ENCODE data around the gene HIVEP2. TPM values are rescaled to one million over a fixed set of nuclear protein-coding genes. Genes with fewer than 3 reads are reported as not detected.
A peak's percentile ranks its signal among the peaks of the same experiment; 100 is the strongest.

The HIVEP2 gene
- total RNA-seq, 5 donors from 2014 or later (not counting 1 experiment from before 2014, with no cell fraction given) = 71.4 to 81.4 (median 75.2) TPM

GRCh38 chr6:142750998-142751397, 194.0 kb downstream of the HIVEP2 start:
- H3K4me3 Mint-ChIP-seq = no peak overlapping the region
- H3K27ac Mint-ChIP-seq = peak overlapping the region in 1 of 2 donors; percentile 17
- H3K9me3 Mint-ChIP-seq = no peaks in the 10 kb centered on the region
- no peaks in the 10 kb centered on the region for H3K27me3 Mint-ChIP-seq
- Histone ChIP-seq H3K27ac (ENCODE audit: low read length) (peak overlapping the region; percentile 25), H3K4me1 (ENCODE audit: control insufficient read depth in 1 of 2, extremely low read depth in 1 of 2, insufficient read depth in 2 of 2, low read length in 2 of 2) (peaks cover 0 to 4% of the 10 kb centered on the region in 2 experiments), H3K36me3 (ENCODE audit: control insufficient read depth in 2 of 2, extremely low read depth in 1 of 2, insufficient read depth in 1 of 2, low read length in 1 of 2) (peaks cover 4 to 24% of the 10 kb centered on the region in 2 donors), H3K4me3 (ENCODE audit: control insufficient read depth in 1 of 2, extremely low read depth in 1 of 2, low read length in 1 of 2) (no peak overlapping the region), H3K9me3 (no peaks in the 10 kb centered on the region), H3K27me3 (replicated peaks in 1 of 2; ENCODE audit: control insufficient read depth in 2 of 2, extremely low read depth in 1 of 2, insufficient read depth in 2 of 2, low read length in 1 of 2) (no peaks in the 10 kb centered on the region)
- DNase-seq (no peak), ATAC-seq (replicated peaks in 1 of 4) (no peak)
- peaks cover 22 to 31% (median 28%) of the 10 kb centered on the region in 3 donors for H3K4me1 Mint-ChIP-seq
- ChIA-PET POLR2A (no interaction called here), CTCF (interaction anchor here in 1 of 2 donors (1.2 kb wide), 1 partner anchor 676 kb away, joined by 3 read pairs; no protein-coding TSS in a partner anchor)
- 33% methylated on average over 1 of the region's 1 CpG for WGBS (ENCODE audit: insufficient coverage)
- peaks cover 22% of the 10 kb centered on the region for H3K36me3 Mint-ChIP-seq

DNA sequence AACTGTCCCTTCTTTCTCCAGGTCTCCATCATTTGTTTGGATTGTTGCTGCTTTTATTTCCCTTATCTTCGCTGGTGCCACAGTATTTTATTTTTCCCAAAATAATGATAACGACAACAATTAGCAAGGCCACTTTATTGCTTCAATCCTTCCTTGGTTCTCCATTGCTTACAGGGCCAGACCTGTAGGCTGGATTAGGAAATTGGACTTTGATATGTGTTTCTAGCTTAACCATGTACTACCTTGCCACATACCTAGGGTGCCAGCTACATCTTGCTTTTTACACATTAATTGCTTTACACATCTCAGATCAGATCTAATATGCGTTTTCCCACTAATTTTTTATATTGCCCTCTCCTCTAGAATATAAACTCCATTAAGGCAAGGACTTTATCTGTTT, 195.4 kb downstream of the HIVEP2 start:
- no CpG with 5 or more reads among the region's 3 CpGs for WGBS (ENCODE audit: insufficient coverage)
- ATAC-seq (replicated peaks in 1 of 4) (no peak), DNase-seq (no peak)
- ChIA-PET POLR2A (interaction anchor here in 1 of 2 donors (0.8 kb wide), 1 partner anchor 14 kb away, joined by 3 read pairs; no protein-coding TSS in a partner anchor), CTCF (interaction anchor here (0.6 to 1.9 kb wide), 4 partner anchors 27 to 140 kb away, joined by 3 to 5 read pairs (median 4); no protein-coding TSS in a partner anchor)
- Mint-ChIP-seq H3K4me1 (peaks cover 13 to 22% (median 21%) of the 10 kb centered on the region in 3 donors), H3K27me3 (no peaks in the 10 kb centered on the region), H3K4me3 (no peak overlapping the region), H3K9me3 (no peaks in the 10 kb centered on the region), H3K36me3 (peaks cover 11% of the 10 kb centered on the region), H3K27ac (peak overlapping the region; percentile 9 to 16)
- peaks cover 0 to 4% of the 10 kb centered on the region in 2 experiments for H3K4me1 ChIP-seq (ENCODE audit: control insufficient read depth in 1 of 2, extremely low read depth in 1 of 2, insufficient read depth in 2 of 2, low read length in 2 of 2)
- no peak overlapping the region for H3K27ac ChIP-seq (ENCODE audit: low read length)
- no peak overlapping the region for H3K4me3 ChIP-seq (ENCODE audit: control insufficient read depth in 1 of 2, extremely low read depth in 1 of 2, low read length in 1 of 2)
- H3K27me3 ChIP-seq (replicated peaks in 1 of 2; ENCODE audit: control insufficient read depth in 2 of 2, extremely low read depth in 1 of 2, insufficient read depth in 2 of 2, low read length in 1 of 2) = no peaks in the 10 kb centered on the region
- H3K36me3 ChIP-seq (ENCODE audit: control insufficient read depth in 2 of 2, extremely low read depth in 1 of 2, insufficient read depth in 1 of 2, low read length in 1 of 2) = peaks cover 4 to 14% of the 10 kb centered on the region in 2 donors
- H3K9me3 ChIP-seq = no peaks in the 10 kb centered on the region

- Histone ChIP-seq H3K27me3 (replicated peaks in 1 of 2; ENCODE audit: control insufficient read depth in 2 of 2, extremely low read depth in 1 of 2, insufficient read depth in 2 of 2, low read length in 1 of 2) (no peaks in the 10 kb centered on the region), H3K4me3 (ENCODE audit: control insufficient read depth in 1 of 2, extremely low read depth in 1 of 2, low read length in 1 of 2) (no peak overlapping the region), H3K4me1 (ENCODE audit: control insufficient read depth in 1 of 2, extremely low read depth in 1 of 2, insufficient read depth in 2 of 2, low read length in 2 of 2) (peaks cover 0 to 4% of the 10 kb centered on the region in 2 experiments), H3K27ac (ENCODE audit: low read length) (no peak overlapping the region), H3K9me3 (no peaks in the 10 kb centered on the region), H3K36me3 (ENCODE audit: control insufficient read depth in 2 of 2, extremely low read depth in 1 of 2, insufficient read depth in 1 of 2, low read length in 1 of 2) (no peaks in the 10 kb centered on the region)
- ATAC-seq (replicated peaks in 1 of 4) (peak; percentile 58 to 70 (median 62)), DNase-seq (peak in 27 of 35 experiments; percentile 8 to 65 (median 28))
- WGBS (ENCODE audit: insufficient coverage) = 100% methylated on average over 1 of the region's 2 CpGs
- ChIA-PET CTCF (interaction anchor here (0.5 to 1.7 kb wide), 5 partner anchors 22 to 696 kb away, joined by 3 to 6 read pairs (median 5); no protein-coding TSS in a partner anchor), POLR2A (no interaction called here)
- H3K36me3 Mint-ChIP-seq = no peaks in the 10 kb centered on the region
- H3K4me1 Mint-ChIP-seq = peaks cover 11 to 18% (median 16%) of the 10 kb centered on the region in 3 donors
- H3K27ac Mint-ChIP-seq = peak overlapping the region in 1 of 2 donors; percentile 28
- no peaks in the 10 kb centered on the region for H3K9me3 Mint-ChIP-seq
- no peaks in the 10 kb centered on the region for H3K27me3 Mint-ChIP-seq
- no peak overlapping the region for H3K4me3 Mint-ChIP-seq
These were observed 198.5 kb downstream of the HIVEP2 start for GRCh38 chr6:142746524-142746923.

DNA sequence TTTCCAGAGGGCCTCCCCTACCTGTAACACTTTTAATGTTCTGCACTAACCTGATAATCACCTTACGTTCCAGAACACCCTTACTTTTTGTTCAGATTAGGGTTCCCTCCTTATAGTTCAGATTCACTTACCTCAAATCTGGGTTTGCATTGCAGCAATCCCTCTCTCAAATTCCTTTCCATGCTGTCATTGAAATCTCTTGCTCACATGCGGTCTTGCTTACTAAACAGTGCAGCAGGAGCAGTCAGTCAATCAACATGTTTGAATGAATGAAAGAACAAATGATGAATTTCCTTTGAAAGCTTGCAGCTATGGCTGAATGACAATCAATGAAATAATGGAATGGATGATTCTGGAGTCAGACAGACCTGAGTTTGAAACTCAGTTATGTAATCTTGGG, 200.1 kb downstream of the HIVEP2 start:
- Mint-ChIP-seq H3K27ac (no peak overlapping the region), H3K4me3 (no peak overlapping the region), H3K9me3 (peaks cover 0 to 3% (median 0%) of the 10 kb centered on the region in 3 donors), H3K4me1 (peaks cover 10 to 15% (median 13%) of the 10 kb centered on the region in 3 donors), H3K27me3 (no peaks in the 10 kb centered on the region), H3K36me3 (no peaks in the 10 kb centered on the region)
- Histone ChIP-seq H3K27me3 (replicated peaks in 1 of 2; ENCODE audit: control insufficient read depth in 2 of 2, extremely low read depth in 1 of 2, insufficient read depth in 2 of 2, low read length in 1 of 2) (no peaks in the 10 kb centered on the region), H3K27ac (ENCODE audit: low read length) (no peak overlapping the region), H3K4me1 (ENCODE audit: control insufficient read depth in 1 of 2, extremely low read depth in 1 of 2, insufficient read depth in 2 of 2, low read length in 2 of 2) (peaks cover 0 to 4% of the 10 kb centered on the region in 2 experiments), H3K4me3 (ENCODE audit: control insufficient read depth in 1 of 2, extremely low read depth in 1 of 2, low read length in 1 of 2) (no peak overlapping the region), H3K9me3 (no peaks in the 10 kb centered on the region), H3K36me3 (ENCODE audit: control insufficient read depth in 2 of 2, extremely low read depth in 1 of 2, insufficient read depth in 1 of 2, low read length in 1 of 2) (no peaks in the 10 kb centered on the region)
- no peak for DNase-seq
- ChIA-PET CTCF (interaction anchor here in 1 of 2 donors (1.7 kb wide), 1 partner anchor 185 kb away, joined by 5 read pairs; no protein-coding TSS in a partner anchor), POLR2A (no interaction called here)
- WGBS (ENCODE audit: insufficient coverage) = 100% methylated on average over 1 of the region's 2 CpGs
- ATAC-seq (replicated peaks in 1 of 4) = no peak

- H3K4me1 Mint-ChIP-seq = no peaks in the 10 kb centered on the region
- no peak overlapping the region for H3K4me3 ChIP-seq (ENCODE audit: control insufficient read depth in 1 of 2, extremely low read depth in 1 of 2, low read length in 1 of 2)
- no peak overlapping the region for H3K4me3 Mint-ChIP-seq
- no peak overlapping the region for H3K27ac Mint-ChIP-seq
- H3K9me3 ChIP-seq = no peaks in the 10 kb centered on the region
- no peaks in the 10 kb centered on the region for H3K27me3 Mint-ChIP-seq
- no peaks in the 10 kb centered on the region for H3K36me3 ChIP-seq (ENCODE audit: control insufficient read depth in 2 of 2, extremely low read depth in 1 of 2, insufficient read depth in 1 of 2, low read length in 1 of 2)
- no peak overlapping the region for H3K27ac ChIP-seq (ENCODE audit: low read length)
- ATAC-seq (replicated peaks in 1 of 4) (no peak), DNase-seq (no peak)
- H3K4me1 ChIP-seq (ENCODE audit: control insufficient read depth in 1 of 2, extremely low read depth in 1 of 2, insufficient read depth in 2 of 2, low read length in 2 of 2) = no peaks in the 10 kb centered on the region
- H3K27me3 ChIP-seq (replicated peaks in 1 of 2; ENCODE audit: control insufficient read depth in 2 of 2, extremely low read depth in 1 of 2, insufficient read depth in 2 of 2, low read length in 1 of 2) = no peaks in the 10 kb centered on the region
- H3K36me3 Mint-ChIP-seq = no peaks in the 10 kb centered on the region
- ChIA-PET POLR2A (no interaction called here), CTCF (no interaction called here)
- 100% methylated on average over 1 of the region's 4 CpGs for WGBS (ENCODE audit: insufficient coverage)
- H3K9me3 Mint-ChIP-seq = peaks cover 0 to 5% (median 4%) of the 10 kb centered on the region in 3 donors
These were observed 204.5 kb downstream of the HIVEP2 start for GRCh38 chr6:142740449-142740848.

DNA sequence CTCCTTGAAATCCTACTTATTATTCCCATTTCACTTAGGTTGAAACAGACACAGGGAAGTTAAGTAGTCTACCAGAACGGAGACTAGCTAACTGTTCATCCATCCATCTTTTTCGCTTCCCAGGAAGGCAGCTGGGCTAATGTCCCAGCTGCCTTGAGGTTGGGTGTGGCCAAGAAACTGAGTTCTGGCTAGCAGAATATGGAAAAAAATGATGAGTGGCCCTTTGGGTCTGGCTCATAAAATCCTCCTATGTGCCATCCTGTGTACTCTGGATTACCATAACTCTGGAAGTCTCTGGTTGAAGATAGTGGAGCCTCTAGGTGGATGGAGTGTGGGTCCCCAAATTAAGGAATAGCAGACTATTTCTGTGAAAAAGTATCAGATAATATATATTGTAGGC, 206.2 kb downstream of the HIVEP2 start:
- Mint-ChIP-seq H3K4me1 (no peaks in the 10 kb centered on the region), H3K4me3 (no peak overlapping the region), H3K36me3 (no peaks in the 10 kb centered on the region), H3K9me3 (peaks cover 0 to 5% (median 4%) of the 10 kb centered on the region in 3 donors), H3K27ac (no peak overlapping the region), H3K27me3 (no peaks in the 10 kb centered on the region)
- no CpG with 5 or more reads among the region's 2 CpGs for WGBS (ENCODE audit: insufficient coverage)
- no peaks in the 10 kb centered on the region for H3K27me3 ChIP-seq (replicated peaks in 1 of 2; ENCODE audit: control insufficient read depth in 2 of 2, extremely low read depth in 1 of 2, insufficient read depth in 2 of 2, low read length in 1 of 2)
- H3K27ac ChIP-seq (ENCODE audit: low read length) = no peak overlapping the region
- H3K4me1 ChIP-seq (ENCODE audit: control insufficient read depth in 1 of 2, extremely low read depth in 1 of 2, insufficient read depth in 2 of 2, low read length in 2 of 2) = no peaks in the 10 kb centered on the region
- DNase-seq = no peak
- ChIA-PET CTCF (no interaction called here), POLR2A (no interaction called here)
- no peaks in the 10 kb centered on the region for H3K36me3 ChIP-seq (ENCODE audit: control insufficient read depth in 2 of 2, extremely low read depth in 1 of 2, insufficient read depth in 1 of 2, low read length in 1 of 2)
- H3K4me3 ChIP-seq (ENCODE audit: control insufficient read depth in 1 of 2, extremely low read depth in 1 of 2, low read length in 1 of 2) = no peak overlapping the region
- no peak for ATAC-seq (replicated peaks in 1 of 4)
- no peaks in the 10 kb centered on the region for H3K9me3 ChIP-seq

Data from T-cell (primary cell).